Lower lobe of right lung (tissue), 2 donors: ENCODE data around the gene PANX3. TPM values are rescaled to one million over a fixed set of nuclear protein-coding genes. Genes with fewer than 3 reads are reported as not detected.
A peak's percentile ranks its signal among the peaks of the same experiment; 100 is the strongest.

ENCODE experiments used
- ATAC-seq, 2 donors: fragments of 200-7000 bp; cut with Tn5 transposase; one replicate each; pipeline ENCODE4 v1.9.1; 2020 to 2022; ENCODE audit warnings: mild to moderate bottlenecking in 2 of 2, moderate library complexity in 2 of 2
- DNase-seq: peaks from one replicate; pipeline ENCODE4 v3.0.0-alpha.2; 2020
- H3K27ac ChIP-seq: fragments of 200-600 bp; one replicate; pipeline ENCODE4 v1.8.0; 2022
- H3K27me3 ChIP-seq: fragments of 200-600 bp; one replicate; pipeline ENCODE4 v1.8.0; 2022; ENCODE audit warnings: low read depth
- H3K36me3 ChIP-seq: fragments of 200-600 bp; one replicate; pipeline ENCODE4 v1.8.0; 2022; ENCODE audit warnings: mild to moderate bottlenecking
- H3K4me1 ChIP-seq: fragments of 200-600 bp; one replicate; pipeline ENCODE4 v1.8.0; 2022
- H3K4me3 ChIP-seq: fragments of 200-600 bp; one replicate; pipeline ENCODE4 v1.8.0; 2022; ENCODE audit warnings: mild to moderate bottlenecking
- H3K9me3 ChIP-seq: fragments of 200-600 bp; one replicate; pipeline ENCODE4 v1.8.0; 2022
- intact Hi-C: fragments of 100-400 bp; cut with DNase I; formaldehyde crosslinking; loops from one replicate; pipeline ENCODE4 v1.11.0; 2022
- total RNA-seq: library from RNA; stranded (reverse); fragmentation: NEBNext Ultra II Directional; extraction: Animal tissue kit (Norgen Biotek cat#: 25700); gene quantifications from one replicate; pipeline ENCODE4 v1.2.1, GENCODE V29; 2021
- TF ChIP-seq, protein P1 (sequence below): fragments of 200-600 bp; IDR thresholded peaks from one replicate; pipeline ENCODE4 v1.8.0; 2022; ENCODE audit warnings: antibody characterized with exemption, mild to moderate bottlenecking
- donor health status: DM: no; HTN: yes; CAD: no; lungs with severe emphysema.

Gene PANX3
- total RNA-seq, 1 donor from 2014 or later = not detected

DNA sequence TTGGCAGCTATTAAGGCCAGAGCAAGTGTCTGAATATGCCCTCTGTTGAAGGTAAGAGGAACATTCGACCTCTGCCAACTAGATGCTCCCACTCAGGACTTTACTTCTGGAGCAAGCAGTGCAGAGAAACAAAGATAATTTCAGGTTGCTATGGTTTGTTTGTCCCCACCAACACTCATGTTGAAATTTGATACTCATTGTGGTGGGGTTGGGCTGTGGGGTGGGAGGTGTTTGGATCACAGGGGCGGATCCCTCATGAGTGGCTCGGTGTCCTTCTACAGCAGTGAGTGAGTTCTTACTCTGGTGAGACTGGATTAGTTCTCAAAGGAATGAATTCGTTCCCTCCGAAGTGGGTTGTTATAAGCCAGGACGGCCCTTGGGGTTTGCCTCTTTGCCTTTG is 29.4 kb upstream of the PANX3 start:
- peaks cover 7% of the 10 kb centered on the region for H3K27me3 ChIP-seq
- H3K27ac ChIP-seq = no peak overlapping the region
- no peaks in the 10 kb centered on the region for H3K36me3 ChIP-seq
- no peaks in the 10 kb centered on the region for H3K9me3 ChIP-seq
- TF ChIP-seq, protein P1, sequence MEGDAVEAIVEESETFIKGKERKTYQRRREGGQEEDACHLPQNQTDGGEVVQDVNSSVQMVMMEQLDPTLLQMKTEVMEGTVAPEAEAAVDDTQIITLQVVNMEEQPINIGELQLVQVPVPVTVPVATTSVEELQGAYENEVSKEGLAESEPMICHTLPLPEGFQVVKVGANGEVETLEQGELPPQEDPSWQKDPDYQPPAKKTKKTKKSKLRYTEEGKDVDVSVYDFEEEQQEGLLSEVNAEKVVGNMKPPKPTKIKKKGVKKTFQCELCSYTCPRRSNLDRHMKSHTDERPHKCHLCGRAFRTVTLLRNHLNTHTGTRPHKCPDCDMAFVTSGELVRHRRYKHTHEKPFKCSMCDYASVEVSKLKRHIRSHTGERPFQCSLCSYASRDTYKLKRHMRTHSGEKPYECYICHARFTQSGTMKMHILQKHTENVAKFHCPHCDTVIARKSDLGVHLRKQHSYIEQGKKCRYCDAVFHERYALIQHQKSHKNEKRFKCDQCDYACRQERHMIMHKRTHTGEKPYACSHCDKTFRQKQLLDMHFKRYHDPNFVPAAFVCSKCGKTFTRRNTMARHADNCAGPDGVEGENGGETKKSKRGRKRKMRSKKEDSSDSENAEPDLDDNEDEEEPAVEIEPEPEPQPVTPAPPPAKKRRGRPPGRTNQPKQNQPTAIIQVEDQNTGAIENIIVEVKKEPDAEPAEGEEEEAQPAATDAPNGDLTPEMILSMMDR = no peak
- no peak overlapping the region for H3K4me3 ChIP-seq
- DNase-seq (no peak), ATAC-seq (peak; percentile 31 to 61)
- H3K4me1 ChIP-seq = no peaks in the 10 kb centered on the region
- intact Hi-C loops = loop anchor here (10.0 kb wide), 1 partner anchor 167 kb away; no protein-coding TSS in a partner anchor

DNA sequence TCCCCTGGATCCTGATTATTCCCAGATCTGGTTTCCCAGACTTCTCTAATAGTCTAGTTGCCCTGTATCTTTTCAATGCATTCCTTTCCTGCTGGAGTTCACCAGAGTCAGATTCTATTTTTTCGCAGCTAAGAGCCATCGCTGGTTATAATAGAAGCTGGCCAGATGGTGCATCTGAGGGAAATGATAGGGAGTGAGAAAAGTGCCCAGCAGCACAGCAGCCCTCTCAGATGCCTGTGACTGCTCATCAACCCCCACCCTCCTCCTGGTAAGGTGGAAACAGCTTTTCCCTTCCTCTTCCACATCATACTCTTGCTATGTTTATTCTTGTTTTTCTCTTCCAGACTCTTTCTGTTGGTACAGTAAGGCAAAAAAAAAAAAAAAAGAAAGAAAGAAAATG is 28.7 kb upstream of the PANX3 start:
- Histone ChIP-seq H3K27me3 (peaks cover 7% of the 10 kb centered on the region), H3K36me3 (no peaks in the 10 kb centered on the region), H3K27ac (no peak overlapping the region), H3K4me1 (no peaks in the 10 kb centered on the region), H3K4me3 (no peak overlapping the region), H3K9me3 (no peaks in the 10 kb centered on the region)
- ATAC-seq (no peak), DNase-seq (no peak)
- intact Hi-C loops = loop anchor here (10.0 kb wide), 1 partner anchor 168 kb away; no protein-coding TSS in a partner anchor
- TF ChIP-seq, protein P1 = no peak

DNA sequence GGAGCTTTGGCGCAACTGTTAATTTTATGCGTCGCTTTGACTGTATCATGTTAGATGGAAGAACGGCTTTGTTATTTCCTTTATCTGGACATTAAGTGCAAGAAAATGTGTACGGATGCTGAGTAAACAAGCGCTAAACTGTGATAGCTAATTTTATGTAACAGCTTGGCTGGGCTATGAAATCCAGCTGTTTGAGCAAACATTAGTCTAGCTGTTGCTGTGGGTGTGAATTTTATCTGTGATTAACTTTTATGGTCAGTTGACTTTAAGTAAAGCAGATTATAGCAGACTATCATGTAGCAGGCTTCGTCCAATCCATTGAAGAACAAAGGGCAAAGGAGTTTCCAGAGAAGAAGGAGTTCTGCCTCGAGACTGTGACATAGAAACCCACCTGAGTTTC is 27.4 kb upstream of the PANX3 start:
- Histone ChIP-seq H3K36me3 (no peaks in the 10 kb centered on the region), H3K27me3 (peaks cover 7% of the 10 kb centered on the region), H3K4me1 (no peaks in the 10 kb centered on the region), H3K4me3 (no peak overlapping the region), H3K27ac (no peak overlapping the region), H3K9me3 (no peaks in the 10 kb centered on the region)
- ATAC-seq (no peak), DNase-seq (no peak)
- TF ChIP-seq, protein P1 = no peak
- intact Hi-C loops = loop anchor here (10.0 kb wide), 1 partner anchor 169 kb away; no protein-coding TSS in a partner anchor

DNA sequence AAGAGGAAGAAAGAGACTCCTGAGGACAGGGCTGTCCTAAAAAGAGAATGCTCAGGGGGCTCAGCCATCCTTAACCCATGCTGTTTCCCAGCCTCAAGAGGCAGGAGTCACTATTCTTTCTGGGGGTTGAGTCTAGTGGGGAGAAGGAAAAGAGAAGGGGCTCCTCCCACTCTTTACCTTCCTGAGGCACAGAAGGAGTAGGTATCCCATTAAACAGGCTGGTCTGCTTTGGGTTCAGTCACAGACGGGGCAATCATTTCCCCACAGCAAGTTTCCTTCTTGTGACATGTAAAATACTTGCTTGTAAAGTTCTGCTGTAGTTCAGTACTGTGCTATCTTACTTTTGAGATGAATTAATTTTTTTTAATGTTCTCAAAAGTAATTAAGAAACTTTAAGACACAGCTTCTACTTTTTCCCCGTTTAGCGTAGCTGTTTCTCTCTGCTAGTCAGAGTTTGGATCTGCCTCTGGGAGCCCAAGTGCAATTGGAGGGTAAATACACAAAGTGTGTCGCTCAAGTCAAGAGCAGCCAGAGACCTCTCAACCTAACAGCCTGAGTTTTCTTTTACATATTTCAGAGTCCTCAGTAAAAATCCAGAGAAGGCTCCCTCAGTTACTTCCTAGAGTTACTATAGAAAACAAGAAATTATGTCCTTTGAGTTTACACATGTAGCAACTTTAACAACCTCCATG is 26.4 kb upstream of the PANX3 start:
- intact Hi-C loops = loop anchor here (10.0 kb wide), 1 partner anchor 170 kb away; no protein-coding TSS in a partner anchor

DNA sequence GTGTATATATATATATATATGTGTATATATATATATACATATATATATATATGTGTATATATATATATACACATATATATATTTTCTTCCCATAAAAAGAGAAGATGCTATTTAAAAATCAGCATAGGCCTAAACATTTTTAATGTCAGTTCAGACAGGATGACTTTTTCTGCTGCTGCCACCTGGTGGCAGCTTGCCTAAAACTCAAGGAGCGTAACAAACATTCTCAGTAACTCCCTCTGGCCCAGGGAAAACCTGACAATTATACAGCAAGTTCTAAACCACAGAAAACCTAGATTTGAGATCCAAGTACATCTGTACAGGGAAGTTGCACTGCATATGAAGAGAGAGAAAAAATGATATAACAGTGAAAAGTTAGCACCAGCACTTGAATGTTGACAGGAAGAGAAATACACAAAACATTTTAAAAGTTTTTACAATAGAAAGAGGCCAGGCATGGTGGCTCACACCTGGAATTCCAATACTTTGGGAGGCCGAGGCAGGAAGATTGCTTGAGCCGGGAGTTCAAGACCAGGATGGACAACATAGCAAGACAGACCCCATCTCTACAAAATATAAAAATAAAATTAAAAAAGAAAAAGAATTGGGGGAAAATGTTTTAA is 24.9 kb upstream of the PANX3 start:
- H3K27me3 ChIP-seq = peaks cover 7% of the 10 kb centered on the region
- no peaks in the 10 kb centered on the region for H3K9me3 ChIP-seq
- intact Hi-C loops = loop anchor here (10.0 kb wide), 1 partner anchor 172 kb away; no protein-coding TSS in a partner anchor
- H3K4me3 ChIP-seq = no peak overlapping the region
- no peaks in the 10 kb centered on the region for H3K36me3 ChIP-seq
- H3K4me1 ChIP-seq = no peaks in the 10 kb centered on the region
- TF ChIP-seq, protein P1 = peak; percentile 58
- peak; percentile 59 for DNase-seq
- H3K27ac ChIP-seq = no peak overlapping the region
- ATAC-seq = no peak

More for the DNA sequence above, 26.4 kb upstream of the PANX3 start:
- Histone ChIP-seq H3K27me3 (peaks cover 7% of the 10 kb centered on the region), H3K4me1 (no peaks in the 10 kb centered on the region), H3K27ac (no peak overlapping the region), H3K36me3 (no peaks in the 10 kb centered on the region), H3K4me3 (no peak overlapping the region), H3K9me3 (no peaks in the 10 kb centered on the region)
- ATAC-seq (peak; percentile 58 to 81), DNase-seq (no peak)
- TF ChIP-seq, protein P1 = no peak
